K562 (cell line): ENCODE measurements around the gene AGRP. TPM values are rescaled to one million over a fixed set of nuclear protein-coding genes. Genes with fewer than 3 reads are reported as not detected.

ENCODE experiments used
- ATAC-seq: fragments of 200-7000 bp; cut with Tn5 transposase; 3 replicates; pipeline ENCODE4 v1.9.1; 2020; ENCODE audit warnings: moderate library complexity
- BruUV-seq: library from RNA; stranded (reverse); fragments of 400-500 nt; replicated peaks from 2 replicates; lab custom pipeline; 2021; lab: Mats Ljungman, UMichigan
- CTCF ChIA-PET: fragments of 300-600 bp; formaldehyde crosslinking; extraction: SDS; loops from one replicate; lab custom pipeline; 2021; ENCODE audit warnings: low intra/inter-chr PET ratio; lab: Yijun Ruan, JAX
- POLR2A ChIA-PET: fragments of 300-600, 350-650 bp; sonication (Branson Sonifier 250); formaldehyde crosslinking; extraction: SDS; loops from one replicate; lab custom pipeline; 2021; ENCODE audit warnings: antibody characterized with exemption, inconsistent platforms; lab: Yijun Ruan, JAX
- DNase-seq, 4 experiments: peaks; one replicate each; pipeline versions ENCODE4 v3.0.0 to v3.0.0-alpha.2; 2011 to 2018; ENCODE audit warnings: low spot score in 3 of 4, mixed read lengths in 3 of 4; ENCODE audit errors: extremely low read depth in 1 of 4
- FAIRE-seq: peaks from 2 replicates; lab custom pipeline; 2011; peaks lifted over from hg19 to GRCh38; lab: Jason Lieb, UNC
- H2AFZ ChIP-seq: 2 replicates; pipeline ENCODE4 v1.6.0; 2011; ENCODE audit warnings: low read depth, low read length, control low read depth, inconsistent platforms
- H3K27ac ChIP-seq: fragments of 200-600 bp; 3 replicates; pipeline ENCODE4 v1.8.0; 2011; ENCODE audit warnings: low read depth, mild to moderate bottlenecking, control low read depth, inconsistent platforms, low read length, moderate library complexity, mixed read lengths; ENCODE audit errors: extremely low read depth
- H3K27me3 ChIP-seq, 2 experiments: fragments of 300-600 bp in 1 of 2; 2 replicates in 1 of 2; 3 replicates in 1 of 2; pipeline versions ENCODE4 v1.6.0 to v1.8.0; 2011; ENCODE audit warnings: inconsistent platforms in 2 of 2, low read length in 2 of 2, mild to moderate bottlenecking in 1 of 2, mixed read lengths in 1 of 2, moderate library complexity in 1 of 2; ENCODE audit not compliant: control insufficient read depth in 2 of 2, insufficient read depth in 2 of 2
- H3K36me3 ChIP-seq: fragments of 300-600 bp; 3 replicates; pipeline ENCODE4 v1.8.0; 2011; ENCODE audit warnings: mild to moderate bottlenecking, low read length, inconsistent platforms; ENCODE audit not compliant: control insufficient read depth, insufficient read depth
- H3K4me1 ChIP-seq, 2 experiments: fragments of 200-600 bp in 1 of 2; replicated peaks in 1 of 2; 2 replicates in 1 of 2; 3 replicates in 1 of 2; pipeline versions ENCODE4 v1.5.1 to v1.8.0; 2011; ENCODE audit warnings: inconsistent platforms in 2 of 2, low read length in 2 of 2, mild to moderate bottlenecking in 1 of 2, mixed read lengths in 1 of 2, moderate library complexity in 1 of 2; ENCODE audit not compliant: control insufficient read depth in 2 of 2, insufficient read depth in 2 of 2
- H3K4me2 ChIP-seq: 2 replicates; pipeline ENCODE4 v1.6.1; 2011; ENCODE audit warnings: low read length, control low read depth, inconsistent platforms, mixed read lengths; ENCODE audit not compliant: insufficient read depth
- H3K4me3 ChIP-seq: fragments of 200-600 bp; sonication (generic), shearing (Covaris generic); 2 replicates; pipeline ENCODE4 v1.5.1; 2016; ENCODE audit warnings: control low read depth, inconsistent platforms
- H3K79me2 ChIP-seq: fragments of 200-600 bp; 3 replicates; pipeline ENCODE4 v1.8.0; 2011; ENCODE audit warnings: low read length, inconsistent platforms; ENCODE audit not compliant: control insufficient read depth, insufficient read depth
- H3K9ac ChIP-seq, 2 experiments: 2 replicates each; pipeline versions ENCODE4 v1.6.0 to v1.6.1; 2011; ENCODE audit warnings: low read depth in 2 of 2, low read length in 2 of 2, control low read depth in 1 of 2, inconsistent platforms in 1 of 2, mild to moderate bottlenecking in 1 of 2, mixed read lengths in 1 of 2; ENCODE audit not compliant: insufficient read depth in 1 of 2
- H3K9me1 ChIP-seq: one replicate; pipeline ENCODE4 v1.6.0; 2011; ENCODE audit warnings: inconsistent platforms, mild to moderate bottlenecking, low read length, moderate library complexity; ENCODE audit not compliant: control insufficient read depth, insufficient read depth
- H3K9me3 ChIP-seq: replicated peaks from 2 replicates; pipeline ENCODE4 v1.5.1; 2011; ENCODE audit warnings: low read depth, low read length, inconsistent platforms; ENCODE audit not compliant: control insufficient read depth, insufficient read depth
- H4K20me1 ChIP-seq: replicated peaks from 2 replicates; pipeline ENCODE4 v1.6.1; 2011; ENCODE audit warnings: low read length, inconsistent platforms, mixed read lengths; ENCODE audit not compliant: control insufficient read depth, insufficient read depth
- KAT8 ChIP-seq: fragments of 450-650 bp; IDR thresholded peaks from 2 replicates; pipeline ENCODE4 v1.6.1; 2016; ENCODE audit warnings: low read depth, mild to moderate bottlenecking
- TBP ChIP-seq: optimal IDR thresholded peaks from 2 replicates; pipeline ENCODE3; 2011; ENCODE audit warnings: low read depth, low read length, improper control_type of control experiment
- ZNF253 ChIP-seq: fragments of 250-450 bp; sonication (Bioruptor Pico); conservative IDR thresholded peaks from 2 replicates; pipeline ENCODE4 v1.6.1; 2021; ENCODE audit warnings: mild to moderate bottlenecking
- ZNF444 ChIP-seq: fragments of 250-450 bp; sonication (Bioruptor Pico); IDR thresholded peaks from 2 replicates; pipeline ENCODE4 v1.4.0; 2020; ENCODE audit warnings: mild to moderate bottlenecking, moderate library complexity
- ZNF764 ChIP-seq: fragments of 250-450 bp; sonication (Bioruptor Pico); IDR thresholded peaks from 2 replicates; pipeline ENCODE4 v1.4.0; 2020; ENCODE audit warnings: low read depth, mild to moderate bottlenecking, moderate library complexity
- WGBS: fragments of 100-300 bp; shearing (Covaris generic); methylation state at CpG from one replicate; pipeline ENCODE4 v1.1.6; 2016; ENCODE audit warnings: low coverage, mixed read lengths; ENCODE audit not compliant: insufficient coverage; ENCODE audit errors: missing lambda C conversion rate; 5-methylcytosine and 5-hydroxymethylcytosine counted together
- in situ Hi-C: fragments of 300-500 bp; cut with MboI; formaldehyde crosslinking; loops from 4 replicates; pipeline ENCODE4 v1.15.0; 2018; ENCODE audit warnings: inconsistent platforms, mixed read lengths
- intact Hi-C: fragments of 100-400 bp; cut with micrococcal nuclease; formaldehyde crosslinking; loops from 2 replicates; pipeline ENCODE4 v1.14.2; 2022
- polyA plus RNA-seq, 8 experiments: library from polyadenylated mRNA; depleted of rRNA in 4 of 8; stranded (reverse) in 5 of 8; unstranded in 3 of 8; fragments of >200 nt; fragmentation: Nextera tagmentation in 2 of 8; fragmentation: Illumina TruSeq in 1 of 8; extraction: Ambion mirVana in 2 of 8; extraction: Trizol in 1 of 8; gene quantifications; 2 replicates each; pipeline versions ENCODE4 v1.2.1 to v1.2.3, GENCODE V29; 2011 to 2014; ENCODE audit warnings: inconsistent platforms in 1 of 8, missing spikeins in 1 of 8
- total RNA-seq, 7 experiments: library from RNA; depleted of rRNA in 6 of 7; stranded (reverse); fragments of >200 nt in 6 of 7; fragmentation: Illumina TruSeq in 2 of 7; extraction: Trizol in 2 of 7; gene quantifications; 2 replicates each; pipeline versions ENCODE4 v1.2.1 to v1.2.3, GENCODE V29; 2011 to 2021; ENCODE audit warnings: low replicate concordance in 1 of 7
- TF ChIP-seq, protein P1 (sequence below): sonication (generic); IDR thresholded peaks from 2 replicates; pipeline ENCODE4 v1.6.1; 2016

AGRP gene
- total and polyA plus RNA-seq, 9 of the 15 experiments (the other 6 are each of a cell fraction or from before 2014, with no cell fraction given): not detected

DNA sequence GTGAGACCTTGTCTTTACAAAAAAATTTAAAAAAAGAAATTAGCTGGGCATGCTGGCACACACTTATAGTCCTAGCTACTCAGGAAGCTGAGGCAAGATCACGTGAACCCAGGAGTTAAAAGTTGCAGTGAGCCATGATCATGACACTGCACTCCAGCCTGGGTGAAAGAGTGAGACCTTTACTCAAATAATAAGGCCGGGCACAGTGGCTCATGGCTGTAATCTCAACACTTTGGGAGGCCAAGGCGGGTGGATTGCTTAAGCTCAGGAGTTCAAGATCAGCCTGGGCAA is 33.8 kb upstream of the AGRP start:
- H3K4me2 ChIP-seq: no peak overlapping the region
- H3K27me3 ChIP-seq: no peaks in the 10 kb centered on the region
- H3K36me3 ChIP-seq: no peaks in the 10 kb centered on the region
- no peak overlapping the region for H3K4me3 ChIP-seq
- ATAC-seq (no peak), FAIRE-seq (no peak), DNase-seq (no peak)
- ChIA-PET CTCF (interaction anchor here (5.8 kb wide), 1 partner anchor 23 kb away, joined by 53 read pairs; no protein-coding TSS in a partner anchor), POLR2A (no interaction called here)
- in situ Hi-C loops: no loop called here
- H3K9me1 ChIP-seq: no peaks in the 10 kb centered on the region
- H3K9me3 ChIP-seq: no peaks in the 10 kb centered on the region
- TF ChIP-seq KAT8: no peak
- no peak for TF ChIP-seq TBP
- TF ChIP-seq ZNF253: no peak
- TF ChIP-seq, protein P1, sequence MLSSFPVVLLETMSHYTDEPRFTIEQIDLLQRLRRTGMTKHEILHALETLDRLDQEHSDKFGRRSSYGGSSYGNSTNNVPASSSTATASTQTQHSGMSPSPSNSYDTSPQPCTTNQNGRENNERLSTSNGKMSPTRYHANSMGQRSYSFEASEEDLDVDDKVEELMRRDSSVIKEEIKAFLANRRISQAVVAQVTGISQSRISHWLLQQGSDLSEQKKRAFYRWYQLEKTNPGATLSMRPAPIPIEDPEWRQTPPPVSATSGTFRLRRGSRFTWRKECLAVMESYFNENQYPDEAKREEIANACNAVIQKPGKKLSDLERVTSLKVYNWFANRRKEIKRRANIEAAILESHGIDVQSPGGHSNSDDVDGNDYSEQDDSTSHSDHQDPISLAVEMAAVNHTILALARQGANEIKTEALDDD: no peak
- TF ChIP-seq ZNF444: no peak
- no peak for TF ChIP-seq ZNF764 (CRISPR knock-in tag)
- H3K9ac ChIP-seq: no peak overlapping the region
- no peaks in the 10 kb centered on the region for H3K79me2 ChIP-seq
- no peak overlapping the region for H3K27ac ChIP-seq
- 30% methylated on average over 3 of the region's 3 CpGs for WGBS
- intact Hi-C loops: loop anchor here (10.0 kb wide), 1 partner anchor 92 kb away; no protein-coding TSS in a partner anchor
- no TSS peak for BruUV-seq
- H4K20me1 ChIP-seq: no peaks in the 10 kb centered on the region
- H2AFZ ChIP-seq: no peak overlapping the region
- peaks cover 2 to 10% of the 10 kb centered on the region in 2 experiments; a peak in 4 of 5 replicates for H3K4me1 ChIP-seq
